OCI-LY7 (cell line): Measurements from ENCODE around the gene IQSEC1. TPM values are rescaled to one million over a fixed set of nuclear protein-coding genes. Genes with fewer than 3 reads are reported as not detected.

Experiments used
- BruUV-seq: library from RNA; stranded (reverse); fragments of 400-500 nt; replicated peaks from 2 replicates; lab custom pipeline; 2021; lab: Mats Ljungman, UMichigan
- CTCF ChIA-PET: fragments of 300-600 bp; sonication (Branson Sonifier 250); formaldehyde crosslinking; loops from one replicate; lab custom pipeline; 2022; ENCODE audit warnings: antibody characterized with exemption; ENCODE audit not compliant: unreplicated experiment; lab: Charles Lee
- POLR2A ChIA-PET: fragments of 300-600 bp; sonication (Branson Sonifier 250); formaldehyde crosslinking; loops from one replicate; lab custom pipeline; 2022; ENCODE audit warnings: antibody characterized with exemption; lab: Charles Lee
- DNase-seq: peaks from one replicate; pipeline ENCODE4 v3.0.0-alpha.2; 2015; ENCODE audit warnings: low spot score
- H2AFZ ChIP-seq: fragments of 200-600 bp; sonication (generic), shearing (Covaris generic); 2 replicates; pipeline ENCODE4 v1.6.1; 2014; ENCODE audit warnings: mild to moderate bottlenecking, antibody characterized with exemption, low read length, moderate library complexity
- H3K27ac ChIP-seq: fragments of 200-600 bp; sonication (generic); 2 replicates; pipeline ENCODE4 v1.5.1; 2014; ENCODE audit warnings: mixed run types, low read depth, mild to moderate bottlenecking, moderate library complexity, low read length, inconsistent platforms; ENCODE audit not compliant: poor library complexity, severe bottlenecking
- H3K36me3 ChIP-seq: fragments of 200-600 bp; sonication (generic); 2 replicates; pipeline ENCODE4 v1.6.1; 2014; ENCODE audit warnings: mild to moderate bottlenecking, antibody characterized with exemption, low read length, moderate library complexity, mixed read lengths; ENCODE audit not compliant: insufficient read depth
- H3K4me1 ChIP-seq: fragments of 200-600 bp; sonication (generic); 2 replicates; pipeline ENCODE4 v1.5.1; 2014; ENCODE audit warnings: mild to moderate bottlenecking, low read length; ENCODE audit not compliant: insufficient read depth, poor library complexity, severe bottlenecking
- H3K4me2 ChIP-seq: fragments of 200-600 bp; sonication (generic); 2 replicates; pipeline ENCODE4 v1.6.1; 2014; ENCODE audit warnings: mild to moderate bottlenecking, low read length
- H3K4me3 ChIP-seq: fragments of 200-600 bp; sonication (generic); 2 replicates; pipeline ENCODE4 v1.5.1; 2014; ENCODE audit warnings: mild to moderate bottlenecking, low read depth, low read length; ENCODE audit not compliant: poor library complexity, severe bottlenecking
- H3K79me2 ChIP-seq: fragments of 200-600 bp; sonication (generic); 2 replicates; pipeline ENCODE4 v1.6.1; 2016; ENCODE audit warnings: low read depth, mild to moderate bottlenecking, low read length, moderate library complexity, mixed read lengths; ENCODE audit not compliant: insufficient read depth
- H3K9me2 ChIP-seq: fragments of 200-600 bp; sonication (generic); 2 replicates; pipeline ENCODE4 v1.6.1; 2016; ENCODE audit warnings: mild to moderate bottlenecking, low read length, mixed read lengths; ENCODE audit not compliant: insufficient read depth
- H3K9me3 ChIP-seq: fragments of 200-600 bp; sonication (generic); 2 replicates; pipeline ENCODE4 v1.6.1; 2014; ENCODE audit warnings: mild to moderate bottlenecking, mixed run types, low read length, mixed read lengths
- H4K20me1 ChIP-seq: fragments of 200-600 bp; sonication (generic); 2 replicates; pipeline ENCODE4 v1.6.1; 2014; ENCODE audit warnings: mild to moderate bottlenecking, antibody characterized with exemption, low read length, moderate library complexity, mixed read lengths; ENCODE audit not compliant: insufficient read depth
- CTCF ChIP-seq: fragments of 200-600 bp; sonication (generic); conservative IDR thresholded peaks from 2 replicates; pipeline ENCODE4 v1.5.1; 2014; ENCODE audit warnings: mild to moderate bottlenecking, antibody characterized with exemption, low read length, moderate library complexity, mixed read lengths
- EZH2phosphoT487 ChIP-seq: fragments of 200-600 bp; sonication (generic); IDR thresholded peaks from 2 replicates; pipeline ENCODE4 v1.6.1; 2018; ENCODE audit warnings: low read depth, borderline replicate concordance, mild to moderate bottlenecking, mixed run types, antibody characterized with exemption, low read length, moderate library complexity, mixed read lengths
- intact Hi-C: fragments of 100-400 bp; cut with micrococcal nuclease; formaldehyde crosslinking; loops from one replicate; pipeline ENCODE4 v1.10.0; 2022; ENCODE audit not compliant: unreplicated experiment
- total RNA-seq, 2 experiments: library from RNA; depleted of rRNA in 1 of 2; stranded (reverse); fragments of >200 nt in 1 of 2; shearing (Covaris generic) in 1 of 2; gene quantifications; 2 replicates each; pipeline ENCODE4 v1.2.3, GENCODE V29; 2014 to 2022

The IQSEC1 gene
- total RNA-seq, 2 experiments from 2014 or later = 25.2 to 70.1 TPM

GRCh38 chr3:12990781-12991480 lies 82.3 kb downstream of the IQSEC1 start:
- Histone ChIP-seq H3K4me3 (no peak overlapping the region), H4K20me1 (peaks cover 8% of the 10 kb centered on the region; the same call in 1 of the 2 replicates), H3K36me3 (peaks cover 11% of the 10 kb centered on the region; the same call in 1 of the 2 replicates), H2AFZ (no peak overlapping the region), H3K27ac (no peak overlapping the region), H3K4me1 (peaks cover 39% of the 10 kb centered on the region), H3K9me2 (no peaks in the 10 kb centered on the region), H3K9me3 (peaks cover 3% of the 10 kb centered on the region; the same call in 1 of the 2 replicates), H3K4me2 (no peak overlapping the region), H3K79me2 (peaks cover 25% of the 10 kb centered on the region; the same call in 1 of the 2 replicates)
- ChIA-PET CTCF (no interaction called here), POLR2A (interaction anchor here (0.5 kb wide), 1 partner anchor 98 kb away, joined by 3 read pairs; no protein-coding TSS in a partner anchor)
- BruUV-seq = no TSS peak
- no peak for DNase-seq
- intact Hi-C loops = no loop called here
- TF ChIP-seq EZH2phosphoT487 = no peak
- TF ChIP-seq CTCF = no peak

- ChIA-PET CTCF (interaction anchor here (1.1 to 2.2 kb wide), 2 partner anchors 14 to 81 kb away, joined by 3 to 8 read pairs; no protein-coding TSS in a partner anchor), POLR2A (interaction anchor here (1.1 to 1.4 kb wide), 2 partner anchors 9 to 15 kb away, joined by 3 to 4 read pairs; no protein-coding TSS in a partner anchor)
- no peak overlapping the region for H3K4me2 ChIP-seq
- H3K4me3 ChIP-seq = no peak overlapping the region
- H3K36me3 ChIP-seq = peaks cover 11% of the 10 kb centered on the region; the same call in 1 of the 2 replicates
- H3K9me2 ChIP-seq = no peaks in the 10 kb centered on the region
- peaks cover 33% of the 10 kb centered on the region for H3K4me1 ChIP-seq
- peaks cover 3% of the 10 kb centered on the region; the same call in 1 of the 2 replicates for H3K9me3 ChIP-seq
- BruUV-seq = no TSS peak
- H3K27ac ChIP-seq = no peak overlapping the region
- H3K79me2 ChIP-seq = peaks cover 26% of the 10 kb centered on the region; the same call in 1 of the 2 replicates
- no peak for DNase-seq
- TF ChIP-seq EZH2phosphoT487 = no peak
- no peak overlapping the region for H2AFZ ChIP-seq
- intact Hi-C loops = no loop called here
- peaks cover 8% of the 10 kb centered on the region; the same call in 1 of the 2 replicates for H4K20me1 ChIP-seq
Measured at GRCh38 chr3:12990306-12990705, 82.9 kb downstream of the IQSEC1 start.

GRCh38 chr3:12988728-12989454 lies 84.3 kb downstream of the IQSEC1 start:
- no peak for TF ChIP-seq EZH2phosphoT487
- no peak for TF ChIP-seq CTCF
- no peaks in the 10 kb centered on the region for H3K9me2 ChIP-seq
- H3K4me3 ChIP-seq = no peak overlapping the region
- peaks cover 3% of the 10 kb centered on the region; the same call in 1 of the 2 replicates for H3K9me3 ChIP-seq
- H3K36me3 ChIP-seq = peaks cover 11% of the 10 kb centered on the region; the same call in 1 of the 2 replicates
- intact Hi-C loops = no loop called here
- DNase-seq = no peak
- H3K79me2 ChIP-seq = peaks cover 26% of the 10 kb centered on the region; the same call in 1 of the 2 replicates
- ChIA-PET CTCF (interaction anchor here (1.1 to 2.2 kb wide), 2 partner anchors 15 to 83 kb away, joined by 3 to 8 read pairs; no protein-coding TSS in a partner anchor), POLR2A (interaction anchor here (0.7 to 1.4 kb wide), 3 partner anchors 12 to 50 kb away, joined by 3 read pairs; no protein-coding TSS in a partner anchor)
- no peak overlapping the region for H3K27ac ChIP-seq
- H4K20me1 ChIP-seq = 0 out of 2 replicates have a peak, but pooled peaks cover 4% of the 10 kb centered on the region
- no TSS peak for BruUV-seq
- H3K4me1 ChIP-seq = peaks cover 29% of the 10 kb centered on the region
- no peak overlapping the region for H3K4me2 ChIP-seq
- no peak overlapping the region for H2AFZ ChIP-seq
